ENCODE results near the gene MT1X. TPM values are rescaled to one million over a fixed set of nuclear protein-coding genes. Genes with fewer than 3 reads are reported as not detected.

The MT1X gene
- total RNA-seq, 2 donors from 2014 or later: 1.5 to 8.8 TPM

- DNase-seq: peak; percentile 97
- TF ChIP-seq, protein P1, sequence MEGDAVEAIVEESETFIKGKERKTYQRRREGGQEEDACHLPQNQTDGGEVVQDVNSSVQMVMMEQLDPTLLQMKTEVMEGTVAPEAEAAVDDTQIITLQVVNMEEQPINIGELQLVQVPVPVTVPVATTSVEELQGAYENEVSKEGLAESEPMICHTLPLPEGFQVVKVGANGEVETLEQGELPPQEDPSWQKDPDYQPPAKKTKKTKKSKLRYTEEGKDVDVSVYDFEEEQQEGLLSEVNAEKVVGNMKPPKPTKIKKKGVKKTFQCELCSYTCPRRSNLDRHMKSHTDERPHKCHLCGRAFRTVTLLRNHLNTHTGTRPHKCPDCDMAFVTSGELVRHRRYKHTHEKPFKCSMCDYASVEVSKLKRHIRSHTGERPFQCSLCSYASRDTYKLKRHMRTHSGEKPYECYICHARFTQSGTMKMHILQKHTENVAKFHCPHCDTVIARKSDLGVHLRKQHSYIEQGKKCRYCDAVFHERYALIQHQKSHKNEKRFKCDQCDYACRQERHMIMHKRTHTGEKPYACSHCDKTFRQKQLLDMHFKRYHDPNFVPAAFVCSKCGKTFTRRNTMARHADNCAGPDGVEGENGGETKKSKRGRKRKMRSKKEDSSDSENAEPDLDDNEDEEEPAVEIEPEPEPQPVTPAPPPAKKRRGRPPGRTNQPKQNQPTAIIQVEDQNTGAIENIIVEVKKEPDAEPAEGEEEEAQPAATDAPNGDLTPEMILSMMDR (conservative IDR thresholded peaks at IDR 0.05): no peak
- Histone ChIP-seq H3K9me3 (ENCODE audit: control insufficient read depth, low read length) (no peaks in the 10 kb centered on the region), H3K4me1 (ENCODE audit: control insufficient read depth, insufficient read depth, low read length) (no peaks in the 10 kb centered on the region), H3K9ac (ENCODE audit: extremely low read depth, low read length, poor library complexity, severe bottlenecking) (peak within 1 kb of the TSS; percentile 82), H3K27me3 (ENCODE audit: control insufficient read depth, insufficient read depth, low read length, poor library complexity, severe bottlenecking) (no peaks in the 10 kb centered on the region), H3K27ac (ENCODE audit: low read depth, low read length) (peak within 1 kb of the TSS; percentile 58), H3K4me3 (ENCODE audit: low read length) (peak within 1 kb of the TSS; percentile 96), H3K36me3 (ENCODE audit: control insufficient read depth, insufficient read depth, low read length) (peaks cover 3% of the 10 kb centered on the region)
- H3K4me3 Mint-ChIP-seq: no peak within 1 kb of the TSS
- peaks cover 14% of the 10 kb centered on the region for H3K4me1 Mint-ChIP-seq
- no peaks in the 10 kb centered on the region for H3K36me3 Mint-ChIP-seq (ENCODE audit: low read depth)
- no peaks in the 10 kb centered on the region for H3K27me3 Mint-ChIP-seq (ENCODE audit: insufficient read depth)
- 0 to 1% methylated on average over 17 to 70 of the region's 70 CpGs for WGBS, 2 experiments (ENCODE audit: insufficient coverage in 1 of 2, insufficient read length in 1 of 2)
- no peaks in the 10 kb centered on the region for H3K9me3 Mint-ChIP-seq
- peak within 1 kb of the TSS; percentile 91 for H3K27ac Mint-ChIP-seq
Observed at GRCh38 chr16:56729735-56730662, 47.7 kb downstream of the MT1X start, which contains the start of gene NUP93. Gene NUP93, plus strand, starts transcription at chr16:56730129. Its CDS starts 18,119 bp downstream, at chr16:56748248.

DNA sequence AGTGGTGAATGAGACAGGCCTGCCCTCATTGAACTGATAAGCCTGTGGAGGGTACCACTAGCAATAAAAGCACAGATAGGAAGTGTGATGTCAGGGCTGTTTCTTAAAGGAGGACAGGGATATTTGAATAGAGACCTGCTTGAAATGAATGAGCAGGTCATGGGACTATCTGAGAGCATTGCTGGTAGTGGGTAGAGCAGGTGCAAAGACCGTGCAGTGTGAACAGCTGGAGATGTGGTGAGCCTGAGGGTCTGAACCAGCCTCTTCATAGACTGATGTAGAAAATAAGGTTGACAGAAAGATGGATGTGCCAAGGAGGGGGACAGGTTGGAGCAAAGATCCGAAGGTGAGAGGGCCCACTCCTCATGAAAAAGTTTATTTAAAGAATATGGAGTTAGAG, 50.1 kb downstream of the MT1X start:
- Histone ChIP-seq H3K4me1 (ENCODE audit: control insufficient read depth, insufficient read depth, low read length) (no peaks in the 10 kb centered on the region), H3K4me3 (ENCODE audit: low read length) (no peak overlapping the region), H3K9ac (ENCODE audit: extremely low read depth, low read length, poor library complexity, severe bottlenecking) (no peak overlapping the region), H3K27ac (ENCODE audit: low read depth, low read length) (no peak overlapping the region), H3K36me3 (ENCODE audit: control insufficient read depth, insufficient read depth, low read length) (peaks cover 3% of the 10 kb centered on the region), H3K27me3 (ENCODE audit: control insufficient read depth, insufficient read depth, low read length, poor library complexity, severe bottlenecking) (no peaks in the 10 kb centered on the region), H3K9me3 (ENCODE audit: control insufficient read depth, low read length) (no peaks in the 10 kb centered on the region)
- Mint-ChIP-seq H3K36me3 (ENCODE audit: low read depth) (peaks cover 8% of the 10 kb centered on the region), H3K27me3 (ENCODE audit: insufficient read depth) (no peaks in the 10 kb centered on the region), H3K4me1 (peaks cover 14% of the 10 kb centered on the region), H3K27ac (no peak overlapping the region), H3K4me3 (no peak overlapping the region), H3K9me3 (no peaks in the 10 kb centered on the region)
- TF ChIP-seq, protein P1 (conservative IDR thresholded peaks at IDR 0.05): no peak
- whole genome bisulfite sequencing, 2 experiments (ENCODE audit: insufficient coverage in 1 of 2, insufficient read length in 1 of 2): 78 to 100% methylated on average over 2 of the region's 2 CpGs
- no peak for DNase-seq

DNA sequence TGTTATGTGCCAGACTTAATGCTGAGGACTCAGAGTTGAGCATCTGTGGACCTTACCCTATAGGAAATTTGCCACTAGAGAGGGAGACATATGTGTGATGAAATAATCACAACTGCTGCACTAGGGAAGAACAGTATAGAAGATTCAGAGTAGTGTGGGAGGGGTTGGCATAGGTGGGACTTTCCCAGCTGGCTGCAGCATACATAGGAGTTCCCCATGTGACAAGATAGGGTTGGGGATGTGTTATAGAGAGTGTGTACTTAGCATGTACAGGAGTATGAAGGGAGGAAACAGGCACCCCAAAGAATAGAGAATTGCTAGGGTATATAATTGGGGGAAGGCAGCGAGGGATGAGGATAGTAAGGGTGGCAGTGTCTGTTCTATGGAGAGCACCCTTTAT, 50.6 kb downstream of the MT1X start:
- no peak overlapping the region for H3K4me3 ChIP-seq (ENCODE audit: low read length)
- no peak overlapping the region for H3K27ac ChIP-seq (ENCODE audit: low read depth, low read length)
- no peaks in the 10 kb centered on the region for H3K27me3 Mint-ChIP-seq (ENCODE audit: insufficient read depth)
- peaks cover 12% of the 10 kb centered on the region for H3K36me3 Mint-ChIP-seq (ENCODE audit: low read depth)
- H3K4me1 ChIP-seq (ENCODE audit: control insufficient read depth, insufficient read depth, low read length): no peaks in the 10 kb centered on the region
- no peak overlapping the region for H3K9ac ChIP-seq (ENCODE audit: extremely low read depth, low read length, poor library complexity, severe bottlenecking)
- peaks cover 3% of the 10 kb centered on the region for H3K36me3 ChIP-seq (ENCODE audit: control insufficient read depth, insufficient read depth, low read length)
- DNase-seq: no peak
- peaks cover 14% of the 10 kb centered on the region for H3K4me1 Mint-ChIP-seq
- TF ChIP-seq, protein P1 (conservative IDR thresholded peaks at IDR 0.05): no peak
- H3K9me3 Mint-ChIP-seq: peaks cover 4% of the 10 kb centered on the region
- no peak overlapping the region for H3K27ac Mint-ChIP-seq
- no peak overlapping the region for H3K4me3 Mint-ChIP-seq
- no peaks in the 10 kb centered on the region for H3K27me3 ChIP-seq (ENCODE audit: control insufficient read depth, insufficient read depth, low read length, poor library complexity, severe bottlenecking)
- no peaks in the 10 kb centered on the region for H3K9me3 ChIP-seq (ENCODE audit: control insufficient read depth, low read length)
- WGBS, 2 experiments (ENCODE audit: insufficient coverage in 1 of 2, insufficient read length in 1 of 2): 95% methylated on average over 1 of the region's 1 CpG; no CpG with 5 or more reads in 1 of the 2 experiments

Other genes starting within 250 kb of the MT1X start
- 100 to 1,000 TPM; 177 to 185 TPM for gene NUDT21, start 231.1 kb upstream of the MT1X start, total RNA-seq
- 10 to 100 TPM; 54.3 to 55.1 TPM for gene OGFOD1, start 230.9 kb upstream of the MT1X start, total RNA-seq
- 10 to 100 TPM; 35.3 to 52.6 TPM for gene BBS2, start 162.4 kb upstream of the MT1X start, total RNA-seq
- gene MT4, start 117.4 kb upstream of the MT1X start, total RNA-seq: not detected
- not detected for gene MT3, start 92.9 kb upstream of the MT1X start, total RNA-seq
- gene MT2A, start 73.9 kb upstream of the MT1X start, total RNA-seq: 1 to 10 TPM in 1 of 2 donors, not detected in 1; 6.8 TPM
- 1 to 10 TPM in 1 of 2 donors, not detected in 1; 5.5 TPM for gene MT1E, start 56.7 kb upstream of the MT1X start, total RNA-seq
- not detected for gene MT1M, start 49.8 kb upstream of the MT1X start, total RNA-seq
- gene MT1A, start 43.8 kb upstream of the MT1X start, total RNA-seq: not detected
- gene MT1B, start 30.6 kb upstream of the MT1X start, total RNA-seq: not detected
- gene MT1F, start 24.5 kb upstream of the MT1X start, total RNA-seq: 1 to 10 TPM in 1 of 2 donors, not detected in 1; 3.4 TPM
- gene MT1G, start 14.4 kb upstream of the MT1X start, total RNA-seq: 1 to 10 TPM in 1 of 2 donors, not detected in 1; 7.8 TPM
- gene MT1H, start 12.7 kb upstream of the MT1X start, total RNA-seq: 1 to 10 TPM in 1 of 2 donors, not detected in 1; 1.6 TPM
- gene NUP93, start 47.7 kb downstream of the MT1X start, total RNA-seq: 100 to 1,000 TPM; 146 to 149 TPM
- not detected for gene SLC12A3, start 182.7 kb downstream of the MT1X start, total RNA-seq
- 10 to 100 TPM; 21.5 to 40.6 TPM for gene HERPUD1, start 249.7 kb downstream of the MT1X start, total RNA-seq

All from endodermal cell (in vitro differentiated cells).